ENCODE results near the gene RPL19. TPM values are rescaled to one million over a fixed set of nuclear protein-coding genes. Genes with fewer than 3 reads are reported as not detected.

The RPL19 gene
- polyA plus RNA-seq, 1 donor (not counting 4 experiments of a cell fraction or from before 2014, with no cell fraction given): 1,957 TPM

GRCh38 chr17:39222866-39223834 is 23.1 kb downstream of the RPL19 start:
- no peaks in the 10 kb centered on the region for H3K4me1 ChIP-seq (ENCODE audit: control insufficient read depth, extremely low read depth, insufficient read depth, low read length)
- FAIRE-seq (no peak), DNase-seq (ENCODE audit: low read depth, low spot score) (no peak)
- no peak overlapping the region for H3K27ac ChIP-seq (ENCODE audit: control insufficient read depth, insufficient read depth, low read length)
- no peak for TF ChIP-seq EZH2 (IDR thresholded peaks at IDR 0.05; ENCODE audit: low read length)
- TF ChIP-seq CTCF (optimal IDR thresholded peaks at IDR 0.05 in 1 of 3, IDR thresholded peaks at IDR 0.05 in 1 of 3, conservative IDR thresholded peaks at IDR 0.05 in 1 of 3; ENCODE audit: extremely low read depth in 1 of 3, insufficient read depth in 2 of 3, low read length in 3 of 3): no peak
- H3K27me3 ChIP-seq (ENCODE audit: control insufficient read depth, extremely low read depth, insufficient read depth, low read length): peaks cover 76% of the 10 kb centered on the region
- no peak overlapping the region for H2AFZ ChIP-seq (ENCODE audit: control insufficient read depth, low read length)
- H3K79me2 ChIP-seq (ENCODE audit: control insufficient read depth, insufficient read depth, low read length): no peaks in the 10 kb centered on the region
- no peaks in the 10 kb centered on the region for H3K36me3 ChIP-seq (ENCODE audit: control insufficient read depth in 2 of 2, extremely low read depth in 1 of 2, insufficient read depth in 2 of 2, low read length in 2 of 2)
- no peaks in the 10 kb centered on the region for H3K9me1 ChIP-seq (ENCODE audit: control insufficient read depth, extremely low read depth, insufficient read depth, low read length)
- no peak overlapping the region for H3K4me3 ChIP-seq (ENCODE audit: control insufficient read depth in 2 of 3, extremely low read depth in 1 of 3, insufficient read depth in 2 of 3, low read depth in 1 of 3, low read length in 3 of 3)
- H3K9ac ChIP-seq (ENCODE audit: control insufficient read depth, extremely low read depth, insufficient read depth, low read length): no peak overlapping the region
- dilution Hi-C loops (cut with MboI; ENCODE audit: extremely low pct_ligation_motif_present, low sequenced_read_pairs): no loop called here
- no peak overlapping the region for H3K4me2 ChIP-seq (ENCODE audit: control insufficient read depth, extremely low read depth, insufficient read depth, low read depth, low read length)
- no peaks in the 10 kb centered on the region for H4K20me1 ChIP-seq (ENCODE audit: control insufficient read depth, extremely low read depth, insufficient read depth, low read length)
- H3K9me3 ChIP-seq (ENCODE audit: control insufficient read depth, low read depth, low read length): no peaks in the 10 kb centered on the region

GRCh38 chr17:39223907-39224777 is 24.1 kb downstream of the RPL19 start:
- no peak for FAIRE-seq
- TF ChIP-seq CTCF (optimal IDR thresholded peaks at IDR 0.05 in 1 of 3, IDR thresholded peaks at IDR 0.05 in 1 of 3, conservative IDR thresholded peaks at IDR 0.05 in 1 of 3; ENCODE audit: extremely low read depth in 1 of 3, insufficient read depth in 2 of 3, low read length in 3 of 3): no peak
- peak; percentile 81 for TF ChIP-seq EZH2 (IDR thresholded peaks at IDR 0.05; ENCODE audit: low read length)

More at GRCh38 chr17:39223907-39224777, 24.1 kb downstream of the RPL19 start:
- Histone ChIP-seq H3K27ac (ENCODE audit: control insufficient read depth, insufficient read depth, low read length) (no peak overlapping the region), H3K9ac (ENCODE audit: control insufficient read depth, extremely low read depth, insufficient read depth, low read length) (no peak overlapping the region), H3K36me3 (ENCODE audit: control insufficient read depth in 2 of 2, extremely low read depth in 1 of 2, insufficient read depth in 2 of 2, low read length in 2 of 2) (no peaks in the 10 kb centered on the region), H3K9me3 (ENCODE audit: control insufficient read depth, low read depth, low read length) (no peaks in the 10 kb centered on the region), H3K27me3 (ENCODE audit: control insufficient read depth, extremely low read depth, insufficient read depth, low read length) (peaks cover 74% of the 10 kb centered on the region), H3K79me2 (ENCODE audit: control insufficient read depth, insufficient read depth, low read length) (no peaks in the 10 kb centered on the region), H3K9me1 (ENCODE audit: control insufficient read depth, extremely low read depth, insufficient read depth, low read length) (no peaks in the 10 kb centered on the region), H3K4me3 (ENCODE audit: control insufficient read depth in 2 of 3, extremely low read depth in 1 of 3, insufficient read depth in 2 of 3, low read depth in 1 of 3, low read length in 3 of 3) (no peak overlapping the region), H3K4me2 (ENCODE audit: control insufficient read depth, extremely low read depth, insufficient read depth, low read depth, low read length) (no peak overlapping the region), H2AFZ (ENCODE audit: control insufficient read depth, low read length) (no peak overlapping the region), H3K4me1 (ENCODE audit: control insufficient read depth, extremely low read depth, insufficient read depth, low read length) (no peaks in the 10 kb centered on the region), H4K20me1 (ENCODE audit: control insufficient read depth, extremely low read depth, insufficient read depth, low read length) (no peaks in the 10 kb centered on the region)
- dilution Hi-C loops (cut with MboI; ENCODE audit: extremely low pct_ligation_motif_present, low sequenced_read_pairs): no loop called here
- no peak for DNase-seq (ENCODE audit: low read depth, low spot score)

Measured in keratinocyte (primary cell).